ENCODE measurements around the gene OPTC. TPM values are rescaled to one million over a fixed set of nuclear protein-coding genes. Genes with fewer than 3 reads are reported as not detected.
"Not testable (repeated sequence)": the region's sequence is repeated elsewhere in the genome, so short reads cannot be mapped to it uniquely, and the experiment has no call there.

The OPTC gene
- not detected for polyA plus RNA-seq

- Mint-ChIP-seq H3K36me3 (no peaks in the 10 kb centered on the region), H3K9me3 (no peaks in the 10 kb centered on the region), H3K27me3 (ENCODE audit: low read depth in 3 of 3) (peaks cover 3 to 5% (median 4%) of the 10 kb centered on the region in 3 donors), H3K27ac (no peak within 1 kb of the TSS), H3K4me3 (no peak within 1 kb of the TSS), H3K4me1 (no peaks in the 10 kb centered on the region)
- no peak for DNase-seq
Measured at GRCh38 chr1:203493901-203494300, at the start of gene OPTC. Gene OPTC (plus strand): TSS chr1:203494153. CDS start chr1:203496006, 1,853 bp downstream.

GRCh38 chr1:203444171-203444576, 49.8 kb upstream of the OPTC start:
- Mint-ChIP-seq H3K4me1 (no peaks in the 10 kb centered on the region), H3K9me3 (peaks cover 1 to 5% (median 2%) of the 10 kb centered on the region in 6 donors), H3K36me3 (peaks cover 0 to 3% (median 0%) of the 10 kb centered on the region in 3 donors), H3K27ac (no peak overlapping the region), H3K4me3 (no peak overlapping the region), H3K27me3 (ENCODE audit: low read depth in 3 of 3) (peaks cover 5 to 13% (median 10%) of the 10 kb centered on the region in 3 donors)
- no peak for DNase-seq

- Mint-ChIP-seq H3K4me3 (no peak overlapping the region), H3K27ac (no peak overlapping the region)
Measured at GRCh38 chr1:203447151-203447550, 46.8 kb upstream of the OPTC start.

GRCh38 chr1:203447598-203447997, 46.4 kb upstream of the OPTC start:
- not testable (repeated sequence) for H3K27ac Mint-ChIP-seq

More at GRCh38 chr1:203447151-203447550, 46.8 kb upstream of the OPTC start:
- no peaks in the 10 kb centered on the region for H3K4me1 Mint-ChIP-seq
- peaks cover 2 to 28% (median 13%) of the 10 kb centered on the region in 3 donors for H3K27me3 Mint-ChIP-seq (ENCODE audit: low read depth in 3 of 3)
- H3K9me3 Mint-ChIP-seq: peaks cover 2 to 5% (median 2%) of the 10 kb centered on the region in 6 donors
- DNase-seq: no peak
- peaks cover 0 to 3% (median 0%) of the 10 kb centered on the region in 3 donors for H3K36me3 Mint-ChIP-seq

GRCh38 chr1:203448521-203449061, 45.4 kb upstream of the OPTC start:
- no peak for DNase-seq
- peaks cover 0 to 3% (median 0%) of the 10 kb centered on the region in 3 donors for H3K36me3 Mint-ChIP-seq
- H3K27me3 Mint-ChIP-seq (ENCODE audit: low read depth in 3 of 3): peaks cover 7 to 24% (median 14%) of the 10 kb centered on the region in 3 donors
- no peak overlapping the region for H3K27ac Mint-ChIP-seq
- H3K4me3 Mint-ChIP-seq: no peak overlapping the region
- no peaks in the 10 kb centered on the region for H3K4me1 Mint-ChIP-seq
- peaks cover 2 to 5% (median 2%) of the 10 kb centered on the region in 6 donors for H3K9me3 Mint-ChIP-seq

More at GRCh38 chr1:203447598-203447997, 46.4 kb upstream of the OPTC start:
- H3K9me3 Mint-ChIP-seq, DNase-seq, H3K36me3 Mint-ChIP-seq, H3K4me1 Mint-ChIP-seq, H3K4me3 Mint-ChIP-seq: not testable (repeated sequence)
- H3K27me3 Mint-ChIP-seq (ENCODE audit: low read depth in 3 of 3): peaks cover 2 to 28% (median 14%) of the 10 kb centered on the region in 3 donors

GRCh38 chr1:203450001-203450400, 44.0 kb upstream of the OPTC start:
- Mint-ChIP-seq H3K27me3 (ENCODE audit: low read depth in 3 of 3) (peaks cover 7 to 22% (median 16%) of the 10 kb centered on the region in 3 donors), H3K36me3 (peaks cover 0 to 3% (median 0%) of the 10 kb centered on the region in 3 donors), H3K9me3 (peaks cover 1 to 2% (median 2%) of the 10 kb centered on the region in 6 donors), H3K27ac (no peak overlapping the region), H3K4me1 (no peaks in the 10 kb centered on the region), H3K4me3 (no peak overlapping the region)
- no peak for DNase-seq

- Mint-ChIP-seq H3K36me3 (no peaks in the 10 kb centered on the region), H3K27ac (no peak overlapping the region), H3K4me1 (no peaks in the 10 kb centered on the region), H3K9me3 (peaks cover 0 to 1% (median 0%) of the 10 kb centered on the region in 6 donors), H3K27me3 (ENCODE audit: low read depth in 3 of 3) (peaks cover 7 to 21% (median 16%) of the 10 kb centered on the region in 3 donors), H3K4me3 (no peak overlapping the region)
- DNase-seq: no peak
Measured at GRCh38 chr1:203450479-203451149, 43.3 kb upstream of the OPTC start.

GRCh38 chr1:203451836-203452784, 41.8 kb upstream of the OPTC start:
- H3K36me3 Mint-ChIP-seq: no peaks in the 10 kb centered on the region
- H3K27ac Mint-ChIP-seq: no peak overlapping the region
- peaks cover 0 to 1% (median 0%) of the 10 kb centered on the region in 6 donors for H3K9me3 Mint-ChIP-seq
- no peak overlapping the region for H3K4me3 Mint-ChIP-seq
- H3K27me3 Mint-ChIP-seq (ENCODE audit: low read depth in 3 of 3): peaks cover 7 to 23% (median 18%) of the 10 kb centered on the region in 3 donors
- no peak for DNase-seq
- no peaks in the 10 kb centered on the region for H3K4me1 Mint-ChIP-seq

GRCh38 chr1:203453016-203453415, 40.9 kb upstream of the OPTC start:
- no peaks in the 10 kb centered on the region for H3K36me3 Mint-ChIP-seq

GRCh38 chr1:203453616-203454015, 40.3 kb upstream of the OPTC start:
- Mint-ChIP-seq H3K36me3 (no peaks in the 10 kb centered on the region), H3K27me3 (ENCODE audit: low read depth in 3 of 3) (peaks cover 10 to 27% (median 16%) of the 10 kb centered on the region in 3 donors), H3K4me3 (no peak overlapping the region), H3K27ac (no peak overlapping the region), H3K4me1 (no peaks in the 10 kb centered on the region), H3K9me3 (peaks cover 0 to 1% (median 0%) of the 10 kb centered on the region in 6 donors)
- no peak for DNase-seq

More at GRCh38 chr1:203453016-203453415, 40.9 kb upstream of the OPTC start:
- DNase-seq: no peak
- Mint-ChIP-seq H3K27ac (no peak overlapping the region), H3K27me3 (ENCODE audit: low read depth in 3 of 3) (peaks cover 7 to 26% (median 16%) of the 10 kb centered on the region in 3 donors), H3K4me3 (no peak overlapping the region), H3K9me3 (peaks cover 0 to 1% (median 0%) of the 10 kb centered on the region in 6 donors), H3K4me1 (no peaks in the 10 kb centered on the region)

- Mint-ChIP-seq H3K27ac (no peak overlapping the region), H3K9me3 (peaks cover 0 to 1% (median 0%) of the 10 kb centered on the region in 6 donors)
Measured at GRCh38 chr1:203454986-203455471, 38.9 kb upstream of the OPTC start.

GRCh38 chr1:203455706-203456105, 38.2 kb upstream of the OPTC start:
- H3K4me1 Mint-ChIP-seq: no peaks in the 10 kb centered on the region
- H3K27me3 Mint-ChIP-seq (ENCODE audit: low read depth in 3 of 3): peaks cover 8 to 24% (median 12%) of the 10 kb centered on the region in 3 donors
- no peak for DNase-seq
- peaks cover 0 to under 1% (median 0%) of the 10 kb centered on the region in 6 donors for H3K9me3 Mint-ChIP-seq
- H3K36me3 Mint-ChIP-seq: no peaks in the 10 kb centered on the region
- no peak overlapping the region for H3K4me3 Mint-ChIP-seq
- no peak overlapping the region for H3K27ac Mint-ChIP-seq

More at GRCh38 chr1:203454986-203455471, 38.9 kb upstream of the OPTC start:
- Mint-ChIP-seq H3K4me1 (no peaks in the 10 kb centered on the region), H3K27me3 (ENCODE audit: low read depth in 3 of 3) (peaks cover 8 to 30% (median 12%) of the 10 kb centered on the region in 3 donors), H3K36me3 (no peaks in the 10 kb centered on the region), H3K4me3 (no peak overlapping the region)
- no peak for DNase-seq

GRCh38 chr1:203456577-203456976, 37.4 kb upstream of the OPTC start:
- no peaks in the 10 kb centered on the region for H3K36me3 Mint-ChIP-seq
- no peak for DNase-seq
- no peaks in the 10 kb centered on the region for H3K4me1 Mint-ChIP-seq
- H3K27ac Mint-ChIP-seq: no peak overlapping the region
- H3K27me3 Mint-ChIP-seq (ENCODE audit: low read depth in 3 of 3): peaks cover 9 to 22% (median 15%) of the 10 kb centered on the region in 3 donors
- H3K9me3 Mint-ChIP-seq: no peaks in the 10 kb centered on the region
- no peak overlapping the region for H3K4me3 Mint-ChIP-seq
